Activated gamma-delta T cell treated with anti-CD3 and anti-CD28 coated beads, Interleukin-2, amount 50 U/mL, for 16 hours (primary cell): ENCODE data around the gene VPS37B.

Experiments
- DNase-seq: peaks from one replicate; pipeline ENCODE4 v3.0.0-alpha.2; 2020; ENCODE audit warnings: low read depth

Gene VPS37B

GRCh38 chr12:122838841-122839240 is 57.1 kb downstream of the VPS37B start:
- no peak for DNase-seq

DNA sequence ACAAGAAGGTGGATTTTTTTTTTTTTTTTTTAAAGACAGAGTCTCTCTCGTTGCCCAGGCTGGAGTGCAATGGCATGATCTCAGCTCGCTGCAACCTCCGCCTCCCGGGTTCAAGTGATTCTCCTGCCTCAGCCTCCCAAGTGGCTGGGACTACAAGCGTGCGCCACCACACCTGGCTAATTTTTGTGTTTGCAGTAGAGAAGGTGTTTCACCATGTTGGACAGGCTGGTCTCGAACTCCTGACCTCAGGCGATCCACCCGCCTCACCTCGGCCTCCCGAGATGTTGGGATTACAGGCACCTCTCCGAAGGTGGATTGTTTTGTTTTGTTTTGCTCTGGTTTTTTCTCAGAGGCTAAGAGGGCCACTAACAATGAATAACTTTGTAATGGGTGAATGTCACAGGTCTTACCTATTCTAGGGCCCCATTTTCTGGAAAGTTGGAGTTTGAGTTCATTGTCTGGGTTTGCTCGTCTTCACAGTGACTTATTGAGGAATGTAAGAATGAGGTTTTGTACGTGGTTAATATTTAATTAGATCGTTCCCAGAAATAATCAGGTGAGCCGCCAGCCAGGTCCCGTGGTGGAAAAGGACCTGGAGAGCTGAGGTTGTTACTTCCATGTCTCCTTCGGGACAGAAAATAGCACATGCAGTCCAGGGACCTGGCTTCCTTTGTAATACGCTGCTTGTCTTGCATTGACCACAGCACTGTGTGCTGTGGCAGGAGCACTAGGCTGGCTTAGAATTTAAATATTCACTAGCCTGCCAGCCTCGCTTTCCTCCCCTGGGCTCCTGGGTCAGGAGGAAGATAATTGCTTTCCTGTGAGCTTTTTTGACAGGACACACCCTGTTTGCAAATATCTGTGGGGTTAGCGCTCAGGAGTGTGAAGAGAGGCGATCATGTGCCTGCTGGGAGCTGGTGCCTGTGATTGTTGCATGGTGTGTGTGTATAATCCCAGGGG is 58.3 kb downstream of the VPS37B start:
- DNase-seq = no peak

DNA sequence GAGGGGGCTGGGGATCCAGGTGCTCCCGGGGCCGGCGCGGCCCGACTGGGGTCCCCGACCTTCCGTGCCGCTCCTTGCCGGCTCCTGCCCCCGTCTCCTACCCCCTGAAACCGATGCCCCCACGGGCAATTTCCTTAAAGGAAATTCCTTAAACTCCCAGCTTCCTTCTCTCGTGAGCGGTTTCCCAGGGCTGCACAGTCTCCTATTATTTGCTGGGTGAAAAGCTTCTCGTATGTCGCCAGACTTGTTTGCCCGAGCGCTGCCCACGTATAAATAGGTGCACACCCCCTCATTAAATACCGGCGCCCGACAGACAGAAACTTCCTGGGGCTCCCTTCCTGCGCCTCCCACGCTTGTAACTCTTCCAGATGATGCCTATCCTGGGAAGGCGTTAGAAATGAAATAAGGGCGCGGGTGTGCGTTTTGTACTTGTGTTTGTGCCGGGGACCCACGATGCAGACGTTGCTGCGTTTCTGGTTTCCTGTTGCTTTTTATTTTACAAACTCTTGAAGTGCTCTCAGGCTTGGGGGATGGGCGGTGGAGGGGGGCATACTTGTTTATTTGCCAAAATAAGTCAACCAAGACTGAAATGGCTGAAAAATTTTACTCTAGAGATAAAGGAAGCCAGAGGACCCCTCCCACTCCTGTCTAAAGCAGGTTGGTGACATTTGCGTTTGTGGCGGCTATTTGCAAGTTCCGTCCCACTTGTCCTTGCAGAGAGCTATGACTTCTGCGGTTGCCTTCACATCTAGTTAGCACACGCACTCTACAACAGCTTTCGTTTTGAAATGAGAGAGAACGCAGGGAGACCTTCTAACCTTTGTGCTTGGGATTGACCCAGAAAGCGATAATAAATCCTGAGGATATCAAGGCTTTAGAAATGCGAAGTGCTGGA is 59.6 kb downstream of the VPS37B start:
- DNase-seq = peak; percentile 28

DNA sequence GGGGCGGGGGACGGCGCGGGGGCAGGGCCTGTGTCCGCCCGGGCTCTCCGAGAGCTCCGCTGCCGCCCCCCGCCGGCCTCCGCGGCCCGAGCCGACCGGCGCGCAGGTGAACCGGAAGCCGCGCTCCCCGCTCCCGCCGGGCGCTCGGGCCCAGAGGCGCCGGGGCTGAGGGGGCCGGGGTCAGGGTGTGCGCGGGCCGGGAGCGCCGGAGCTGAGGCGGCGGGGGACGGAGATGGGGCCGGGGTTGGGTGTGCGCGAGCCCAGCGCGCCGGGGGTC is 60.2 kb downstream of the VPS37B start:
- no peak for DNase-seq

GRCh38 chr12:122834921-122835749 is 60.8 kb downstream of the VPS37B start, which contains the start of gene HIP1R:
Gene HIP1R, plus strand, starts transcription at chr12:122835457. Its CDS starts 94 bp downstream, at chr12:122835551.
- peak; percentile 37 for DNase-seq

DNA sequence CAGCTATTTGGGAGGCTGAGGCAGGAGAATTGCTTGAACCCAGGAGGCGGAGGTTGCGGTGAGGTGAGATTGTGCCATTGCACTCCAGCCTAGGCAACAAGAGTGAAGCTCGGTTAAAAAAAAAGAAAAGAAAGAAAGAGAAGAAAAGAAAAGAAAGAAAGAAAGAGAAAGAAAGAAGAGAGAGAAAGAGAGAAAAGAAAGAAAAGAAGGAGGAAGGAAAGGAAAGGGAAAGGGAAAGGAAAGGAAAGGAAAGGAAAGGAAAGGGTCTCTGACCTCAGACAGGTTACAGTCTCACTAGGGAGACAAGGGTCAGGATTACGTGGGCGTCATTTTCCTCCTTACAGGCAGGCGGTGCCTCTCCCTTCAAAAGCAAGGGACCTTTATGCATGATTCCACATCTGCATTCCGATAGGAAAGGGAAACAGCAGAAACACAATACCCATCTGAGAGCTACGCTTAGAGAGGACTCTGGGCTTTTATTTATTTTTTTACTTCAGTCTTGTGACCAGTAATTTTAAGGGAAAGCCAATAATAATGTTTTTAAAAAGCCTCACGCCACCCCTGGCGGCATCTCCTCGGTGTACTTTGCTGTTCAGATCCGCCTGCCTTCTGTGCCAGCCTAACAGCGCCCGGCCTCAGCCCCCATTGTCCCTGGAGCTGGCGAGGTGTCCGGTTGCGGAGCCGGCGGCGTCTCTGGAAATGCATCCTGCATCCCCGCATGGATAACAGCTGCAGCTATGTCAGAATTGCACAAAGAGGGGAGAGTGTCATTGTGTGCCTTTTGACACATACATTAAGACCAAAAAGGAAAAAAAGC is 61.6 kb downstream of the VPS37B start:
- DNase-seq = no peak

DNA sequence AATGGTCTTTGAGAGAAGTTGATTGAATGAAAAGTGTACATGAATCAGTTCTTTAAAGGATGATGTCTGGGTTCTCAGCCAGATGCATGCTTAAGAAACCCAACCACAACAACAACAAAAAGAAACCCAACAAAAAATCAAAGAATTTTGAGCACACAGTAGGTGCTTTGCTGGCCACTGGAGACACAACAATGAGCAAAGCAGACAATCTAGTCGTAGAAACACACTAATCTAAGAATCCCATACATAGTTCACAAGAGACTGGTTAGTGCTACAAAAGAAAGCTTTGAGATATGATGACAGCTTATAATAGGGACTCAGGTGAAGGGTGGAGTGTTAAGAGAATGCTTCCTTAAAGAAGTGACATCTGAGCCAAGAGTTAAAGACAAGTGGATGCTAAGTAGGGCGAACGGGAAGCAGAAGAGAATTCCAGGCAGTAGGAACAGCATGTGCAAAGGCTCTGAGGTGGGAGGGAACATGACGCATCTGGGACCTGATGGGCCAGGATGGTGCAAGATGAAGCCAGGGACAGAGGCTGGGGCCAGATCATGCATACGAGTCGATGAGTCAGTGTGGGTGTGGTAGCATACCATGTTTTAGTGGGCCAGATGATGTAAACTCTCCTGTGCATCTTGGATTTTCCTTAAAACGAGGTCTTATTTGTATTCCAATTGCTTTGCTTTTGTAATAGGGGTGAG is 65.3 kb downstream of the VPS37B start:
- no peak for DNase-seq

DNA sequence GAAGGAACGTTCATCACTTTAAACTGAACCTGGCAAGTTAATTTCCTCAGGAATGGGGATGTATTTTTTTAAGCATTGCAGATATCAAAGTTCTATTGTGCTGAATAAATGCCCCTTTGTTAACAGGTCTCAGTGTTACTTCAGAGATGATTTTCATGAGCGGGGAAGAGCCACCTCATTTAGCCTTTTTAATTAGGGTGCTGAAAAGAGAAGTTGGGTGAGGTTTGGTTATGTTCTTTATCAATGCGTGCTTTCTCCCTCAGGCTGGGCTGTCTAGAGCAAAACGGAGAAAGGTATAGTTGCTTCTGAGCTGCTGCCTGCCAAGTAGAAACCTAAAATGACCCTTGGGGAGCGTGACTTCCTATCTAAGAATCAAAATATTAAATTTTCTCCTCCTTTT is 68.7 kb downstream of the VPS37B start:
- no peak for DNase-seq

- no peak for DNase-seq
These were observed 69.9 kb downstream of the VPS37B start for GRCh38 chr12:122825773-122826724.

GRCh38 chr12:122823429-122823828 is 72.5 kb downstream of the VPS37B start:
- no peak for DNase-seq

DNA sequence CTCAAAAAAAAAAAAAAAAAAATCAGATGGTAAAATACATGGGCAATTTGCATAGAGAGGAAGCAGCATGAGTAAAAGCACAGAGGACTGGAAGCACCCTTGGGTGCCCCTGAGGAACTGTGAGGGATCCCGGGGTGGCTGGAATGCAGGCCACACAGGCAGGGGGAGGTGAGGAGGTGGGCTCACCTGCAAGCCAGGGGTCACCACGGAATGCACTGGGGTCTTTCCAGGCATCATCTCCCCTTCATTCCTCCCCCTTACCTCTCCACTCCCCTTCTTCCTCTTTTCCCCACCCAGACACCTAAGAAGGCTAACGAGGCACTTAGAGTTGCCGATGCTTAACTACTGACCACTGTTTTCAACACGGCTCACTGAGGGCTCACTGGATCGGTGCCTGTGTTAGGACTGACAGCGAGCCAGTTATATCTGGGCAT is 75.1 kb downstream of the VPS37B start:
- no peak for DNase-seq

DNA sequence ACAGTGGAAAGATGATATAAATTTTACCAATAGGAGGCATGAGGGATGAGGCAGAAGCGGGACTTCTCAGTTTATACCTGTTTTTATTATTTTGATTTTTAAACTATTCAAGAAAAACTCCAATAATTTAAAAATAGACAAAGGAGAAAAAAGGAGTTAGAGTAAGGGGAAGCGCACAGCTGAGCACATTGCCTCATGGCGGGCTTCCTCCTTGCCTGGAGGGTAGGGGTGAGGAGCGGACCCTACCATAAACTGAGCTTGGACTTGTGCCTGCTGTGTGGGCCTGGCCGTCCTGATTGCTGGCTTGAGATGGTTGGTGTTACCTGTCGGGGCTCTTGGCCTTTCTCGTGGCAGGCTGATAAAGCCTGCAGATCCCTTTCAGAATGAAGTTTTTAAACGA is 75.8 kb downstream of the VPS37B start:
- DNase-seq = no peak

DNA sequence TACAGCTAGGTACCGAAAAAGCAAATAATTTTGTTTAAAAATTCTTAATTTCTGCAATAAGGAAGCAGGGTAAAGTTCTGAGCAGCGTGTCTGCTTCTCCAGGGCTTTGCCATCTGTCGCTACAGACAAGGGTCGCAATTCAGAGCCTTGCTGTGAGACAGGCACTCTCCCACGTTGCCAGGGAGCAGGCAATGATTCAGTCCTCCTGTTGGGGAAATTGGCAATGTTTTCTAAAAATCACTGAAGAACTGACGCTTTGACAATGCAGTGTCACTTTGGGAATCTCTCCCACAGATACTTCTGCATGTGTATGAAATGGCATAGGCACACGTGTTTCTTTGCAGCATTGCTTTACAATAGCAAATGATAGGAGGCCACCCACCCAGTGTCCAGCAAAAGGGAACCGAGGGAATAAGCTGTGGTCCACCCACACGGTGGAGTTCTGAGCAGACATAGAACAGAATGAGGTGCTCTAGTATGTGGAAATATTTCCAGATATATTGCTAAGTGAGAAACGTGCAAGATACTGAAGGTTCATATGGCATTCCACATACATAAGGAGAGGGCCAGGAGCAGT is 76.6 kb downstream of the VPS37B start:
- DNase-seq = no peak
